ENCODE data around the gene VSTM2L. TPM values are rescaled to one million over a fixed set of nuclear protein-coding genes. Genes with fewer than 3 reads are reported as not detected.

Gene VSTM2L
- total RNA-seq, 1 donor from 2014 or later, result 6.2 TPM

- Mint-ChIP-seq H3K4me3 (ENCODE audit: low read depth) (no peak overlapping the region), H3K9me3 (ENCODE audit: low read depth) (no peaks in the 10 kb centered on the region), H3K36me3 (ENCODE audit: insufficient read depth) (peaks cover 5% of the 10 kb centered on the region), H3K27ac (no peak overlapping the region), H3K4me1 (ENCODE audit: low read depth) (no peaks in the 10 kb centered on the region), H3K27me3 (no peaks in the 10 kb centered on the region)
- no peak for DNase-seq (ENCODE audit: low spot score, unreplicated experiment)
- TF ChIP-seq CTCF (IDR thresholded peaks at IDR 0.05; ENCODE audit: unreplicated experiment), result no peak
Measured at GRCh38 chr20:37875460-37876175, 27.3 kb upstream of the VSTM2L start.

- DNase-seq (ENCODE audit: low spot score, unreplicated experiment), result no peak
- H3K4me3 Mint-ChIP-seq (ENCODE audit: low read depth), result no peak overlapping the region
- no peaks in the 10 kb centered on the region for H3K9me3 Mint-ChIP-seq (ENCODE audit: low read depth)
- no peak overlapping the region for H3K27ac Mint-ChIP-seq
- peaks cover 3% of the 10 kb centered on the region for H3K36me3 Mint-ChIP-seq (ENCODE audit: insufficient read depth)
- no peaks in the 10 kb centered on the region for H3K27me3 Mint-ChIP-seq
- peaks cover 3% of the 10 kb centered on the region for H3K4me1 Mint-ChIP-seq (ENCODE audit: low read depth)
- TF ChIP-seq CTCF (IDR thresholded peaks at IDR 0.05; ENCODE audit: unreplicated experiment), result no peak
Measured at GRCh38 chr20:37876863-37877262, 26.1 kb upstream of the VSTM2L start.

GRCh38 chr20:37877832-37878772, 24.8 kb upstream of the VSTM2L start:
- no peak overlapping the region for H3K27ac Mint-ChIP-seq
- DNase-seq (ENCODE audit: low spot score, unreplicated experiment), result no peak
- H3K9me3 Mint-ChIP-seq (ENCODE audit: low read depth), result no peaks in the 10 kb centered on the region
- H3K27me3 Mint-ChIP-seq, result no peaks in the 10 kb centered on the region
- no peak overlapping the region for H3K4me3 Mint-ChIP-seq (ENCODE audit: low read depth)
- peaks cover 5% of the 10 kb centered on the region for H3K4me1 Mint-ChIP-seq (ENCODE audit: low read depth)
- peaks cover 3% of the 10 kb centered on the region for H3K36me3 Mint-ChIP-seq (ENCODE audit: insufficient read depth)
- no peak for TF ChIP-seq CTCF (IDR thresholded peaks at IDR 0.05; ENCODE audit: unreplicated experiment)

GRCh38 chr20:37878835-37879599, 23.9 kb upstream of the VSTM2L start:
- DNase-seq (ENCODE audit: low spot score, unreplicated experiment), result no peak
- Mint-ChIP-seq H3K36me3 (ENCODE audit: insufficient read depth) (peaks cover 3% of the 10 kb centered on the region), H3K27me3 (no peaks in the 10 kb centered on the region), H3K4me1 (ENCODE audit: low read depth) (peaks cover 6% of the 10 kb centered on the region), H3K27ac (no peak overlapping the region), H3K4me3 (ENCODE audit: low read depth) (no peak overlapping the region), H3K9me3 (ENCODE audit: low read depth) (no peaks in the 10 kb centered on the region)
- no peak for TF ChIP-seq CTCF (IDR thresholded peaks at IDR 0.05; ENCODE audit: unreplicated experiment)

GRCh38 chr20:37879843-37880242, 23.1 kb upstream of the VSTM2L start:
- Mint-ChIP-seq H3K27ac (no peak overlapping the region), H3K9me3 (ENCODE audit: low read depth) (no peaks in the 10 kb centered on the region), H3K27me3 (no peaks in the 10 kb centered on the region), H3K36me3 (ENCODE audit: insufficient read depth) (no peaks in the 10 kb centered on the region), H3K4me1 (ENCODE audit: low read depth) (peaks cover 6% of the 10 kb centered on the region), H3K4me3 (ENCODE audit: low read depth) (no peak overlapping the region)
- DNase-seq (ENCODE audit: low spot score, unreplicated experiment), result no peak
- TF ChIP-seq CTCF (IDR thresholded peaks at IDR 0.05; ENCODE audit: unreplicated experiment), result no peak
